GM23338 (cell line): ENCODE measurements around the gene CTCFL. TPM values are rescaled to one million over a fixed set of nuclear protein-coding genes. Genes with fewer than 3 reads are reported as not detected.

Experiments
- ATAC-seq: fragments of 200-7000 bp; cut with Tn5 transposase; 3 replicates; pipeline ENCODE4 v1.9.1; 2020
- DNase-seq: peaks from one replicate; pipeline ENCODE4 v3.0.0-alpha.2; 2015; ENCODE audit warnings: low spot score
- H2AFZ ChIP-seq: fragments of 200-600 bp; sonication (generic); 2 replicates; pipeline ENCODE4 v1.8.0; 2016; ENCODE audit warnings: antibody characterized with exemption, mild to moderate bottlenecking, moderate library complexity
- H3F3A ChIP-seq: fragments of 200-600 bp; sonication (generic); replicated peaks from 2 replicates; pipeline ENCODE4 v1.8.0; 2017; ENCODE audit warnings: antibody characterized with exemption, mixed run types, low read depth
- H3K27ac ChIP-seq: fragments of 200-600 bp; sonication (generic); 2 replicates; pipeline ENCODE4 v1.6.1; 2016; ENCODE audit warnings: low read depth
- H3K27me3 ChIP-seq: fragments of 200-600 bp; sonication (generic); 2 replicates; pipeline ENCODE4 v1.8.0; 2016; ENCODE audit warnings: mild to moderate bottlenecking, mixed run types, moderate library complexity; ENCODE audit not compliant: insufficient read depth
- H3K36me3 ChIP-seq: fragments of 200-600 bp; sonication (generic); 2 replicates; pipeline ENCODE4 v1.8.0; 2016; ENCODE audit warnings: mild to moderate bottlenecking; ENCODE audit not compliant: insufficient read depth
- H3K4me1 ChIP-seq: fragments of 200-600 bp; sonication (generic); 2 replicates; pipeline ENCODE4 v1.8.0; 2016; ENCODE audit warnings: mild to moderate bottlenecking, moderate library complexity; ENCODE audit not compliant: insufficient read depth
- H3K4me2 ChIP-seq: fragments of 200-600 bp; sonication (generic); 2 replicates; pipeline ENCODE4 v1.7.1; 2017; ENCODE audit warnings: mixed run types
- H3K4me3 ChIP-seq: fragments of 200-600 bp; sonication (generic); 2 replicates; pipeline ENCODE4 v1.6.1; 2016; ENCODE audit warnings: mixed run types
- H3K79me2 ChIP-seq: fragments of 200-600 bp; sonication (generic); replicated peaks from 2 replicates; pipeline ENCODE4 v1.8.0; 2017; ENCODE audit warnings: mild to moderate bottlenecking; ENCODE audit not compliant: insufficient read depth
- H3K9me2 ChIP-seq: fragments of 200-600 bp; sonication (generic); 2 replicates; pipeline ENCODE4 v1.8.0; 2017; ENCODE audit not compliant: insufficient read depth
- H4K20me1 ChIP-seq: fragments of 200-600 bp; sonication (generic); replicated peaks from 2 replicates; pipeline ENCODE4 v1.8.0; 2017; ENCODE audit warnings: mild to moderate bottlenecking; ENCODE audit not compliant: insufficient read depth
- H3K27ac Mint-ChIP-seq: 2 replicates; pipeline ENCODE4 v1.8.0; 2020; ENCODE audit warnings: inconsistent platforms, mild to moderate bottlenecking, moderate library complexity, mixed read lengths
- H3K27me3 Mint-ChIP-seq: 3 replicates; pipeline ENCODE4 v1.8.0; 2022; ENCODE audit warnings: low read depth, mild to moderate bottlenecking, moderate library complexity, mixed read lengths, inconsistent platforms; ENCODE audit not compliant: insufficient read depth, poor library complexity
- H3K36me3 Mint-ChIP-seq: 3 replicates; pipeline ENCODE4 v1.8.0; 2021; ENCODE audit warnings: low read depth, mild to moderate bottlenecking, inconsistent platforms, moderate library complexity, mixed read lengths
- H3K4me1 Mint-ChIP-seq: 3 replicates; pipeline ENCODE4 v1.8.0; 2020; ENCODE audit warnings: mild to moderate bottlenecking, inconsistent platforms, mixed read lengths
- H3K4me3 Mint-ChIP-seq: 3 replicates; pipeline ENCODE4 v1.8.0; 2021; ENCODE audit warnings: moderate library complexity, mild to moderate bottlenecking, inconsistent platforms, mixed read lengths
- H3K9me3 Mint-ChIP-seq: 3 replicates; pipeline ENCODE4 v1.8.0; 2020; ENCODE audit warnings: moderate library complexity, mild to moderate bottlenecking, inconsistent platforms, mixed read lengths
- CREB1 ChIP-seq: fragments of 250-450 bp; sonication (Bioruptor Pico); IDR thresholded peaks from 2 replicates; pipeline ENCODE4 v1.5.0; 2020; ENCODE audit warnings: low read depth, mild to moderate bottlenecking, moderate library complexity
- EZH2 ChIP-seq: fragments of 200-600 bp; sonication (generic); IDR thresholded peaks from one replicate; pipeline ENCODE4 v1.8.0; 2017; ENCODE audit warnings: antibody characterized with exemption, mild to moderate bottlenecking, low read depth; ENCODE audit not compliant: unreplicated experiment
- EZH2phosphoT487 ChIP-seq: fragments of 200-600 bp; sonication (generic); IDR thresholded peaks from one replicate; pipeline ENCODE4 v1.8.1; 2018; ENCODE audit warnings: antibody characterized with exemption; ENCODE audit not compliant: unreplicated experiment
- JUNB ChIP-seq: IDR thresholded peaks from one replicate; pipeline ENCODE4 v1.6.1; 2016; ENCODE audit warnings: antibody characterized with exemption; ENCODE audit not compliant: unreplicated experiment
- NANOG ChIP-seq: IDR thresholded peaks from 2 replicates; pipeline ENCODE4 v1.6.1; 2016; ENCODE audit warnings: antibody characterized with exemption, borderline replicate concordance
- POLR2AphosphoS5 ChIP-seq: IDR thresholded peaks from 2 replicates; pipeline ENCODE4 v1.6.1; 2016; ENCODE audit warnings: antibody characterized with exemption, low read depth
- ZNF114 ChIP-seq: fragments of 250-450 bp; sonication (Bioruptor Pico); IDR thresholded peaks from 2 replicates; pipeline ENCODE4 v1.5.0; 2020; ENCODE audit warnings: mild to moderate bottlenecking, moderate library complexity
- polyA plus RNA-seq: library from polyadenylated mRNA; unstranded; fragments of >200 nt; fragmentation: Nextera tagmentation; extraction: Ambion mirVana; gene quantifications from 2 replicates; pipeline ENCODE4 v1.2.1, GENCODE V29; 2016
- total RNA-seq: library from RNA; depleted of rRNA; stranded (reverse); fragments of >200 nt; shearing (Covaris generic); gene quantifications from 2 replicates; pipeline ENCODE4 v1.2.3, GENCODE V29; 2014
- TF ChIP-seq, protein P1 (sequence below): IDR thresholded peaks from one replicate; pipeline ENCODE4 v1.6.1; 2018; ENCODE audit warnings: antibody characterized with exemption; ENCODE audit not compliant: unreplicated experiment
- TF ChIP-seq, protein P2 (sequence below), 2 experiments: fragments of 200-600 bp in 1 of 2; sonication (generic) in 1 of 2; conservative IDR thresholded peaks; 2 replicates each; pipeline versions ENCODE4 v1.5.1 to v1.6.1; 2016 to 2017; ENCODE audit warnings: antibody characterized with exemption in 2 of 2, low read depth in 2 of 2, mild to moderate bottlenecking in 2 of 2, moderate library complexity in 1 of 2
- TF ChIP-seq, protein P3 (sequence below): IDR thresholded peaks from 2 replicates; pipeline ENCODE4 v1.6.1; 2016; ENCODE audit warnings: antibody characterized with exemption

CTCFL gene
- total and polyA plus RNA-seq, 2 experiments from 2014 or later = 0.55 to 1.4 TPM

DNA sequence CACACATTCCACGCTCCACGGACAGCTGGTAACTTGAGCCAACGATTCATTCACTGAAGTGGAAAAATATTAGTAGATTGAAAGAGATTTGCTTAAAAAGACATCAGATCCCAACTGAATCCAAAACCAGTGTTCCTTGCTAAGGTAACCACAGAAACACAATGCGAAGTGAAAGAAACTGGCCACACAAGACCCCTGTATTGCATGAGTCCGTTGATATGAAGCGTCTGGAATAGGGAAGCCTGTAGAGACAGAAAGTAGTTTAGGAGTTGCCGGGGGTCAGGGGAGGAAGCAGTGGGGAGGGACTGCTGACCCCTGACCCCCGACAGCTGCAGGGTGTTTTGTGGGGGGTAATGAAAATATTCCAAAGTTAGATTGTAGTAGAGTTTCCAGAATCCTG is 46.0 kb upstream of the CTCFL start:
- Mint-ChIP-seq H3K27me3 (peaks cover 2% of the 10 kb centered on the region), H3K4me3 (no peak overlapping the region), H3K27ac (no peak overlapping the region; the same call in 1 of the 2 replicates), H3K4me1 (peaks cover 16% of the 10 kb centered on the region), H3K36me3 (no peaks in the 10 kb centered on the region), H3K9me3 (no peaks in the 10 kb centered on the region)
- Histone ChIP-seq H3K9me2 (0 out of 2 replicates have a peak, but pooled peaks cover 10% of the 10 kb centered on the region), H3K4me2 (no peak overlapping the region), H3K4me1 (peaks cover 6% of the 10 kb centered on the region), H3K4me3 (no peak overlapping the region), H3K79me2 (no peaks in the 10 kb centered on the region), H3K27ac (no peak overlapping the region), H3K36me3 (no peaks in the 10 kb centered on the region), H3F3A (no peaks in the 10 kb centered on the region), H2AFZ (no peak overlapping the region), H3K27me3 (no peaks in the 10 kb centered on the region), H4K20me1 (no peaks in the 10 kb centered on the region)
- TF ChIP-seq JUNB (no peak), EZH2 (no peak), POLR2AphosphoS5 (no peak), ZNF114 (CRISPR knock-in tag) (no peak), CREB1 (CRISPR knock-in tag) (no peak), EZH2phosphoT487 (no peak), NANOG (no peak)
- TF ChIP-seq, protein P1, sequence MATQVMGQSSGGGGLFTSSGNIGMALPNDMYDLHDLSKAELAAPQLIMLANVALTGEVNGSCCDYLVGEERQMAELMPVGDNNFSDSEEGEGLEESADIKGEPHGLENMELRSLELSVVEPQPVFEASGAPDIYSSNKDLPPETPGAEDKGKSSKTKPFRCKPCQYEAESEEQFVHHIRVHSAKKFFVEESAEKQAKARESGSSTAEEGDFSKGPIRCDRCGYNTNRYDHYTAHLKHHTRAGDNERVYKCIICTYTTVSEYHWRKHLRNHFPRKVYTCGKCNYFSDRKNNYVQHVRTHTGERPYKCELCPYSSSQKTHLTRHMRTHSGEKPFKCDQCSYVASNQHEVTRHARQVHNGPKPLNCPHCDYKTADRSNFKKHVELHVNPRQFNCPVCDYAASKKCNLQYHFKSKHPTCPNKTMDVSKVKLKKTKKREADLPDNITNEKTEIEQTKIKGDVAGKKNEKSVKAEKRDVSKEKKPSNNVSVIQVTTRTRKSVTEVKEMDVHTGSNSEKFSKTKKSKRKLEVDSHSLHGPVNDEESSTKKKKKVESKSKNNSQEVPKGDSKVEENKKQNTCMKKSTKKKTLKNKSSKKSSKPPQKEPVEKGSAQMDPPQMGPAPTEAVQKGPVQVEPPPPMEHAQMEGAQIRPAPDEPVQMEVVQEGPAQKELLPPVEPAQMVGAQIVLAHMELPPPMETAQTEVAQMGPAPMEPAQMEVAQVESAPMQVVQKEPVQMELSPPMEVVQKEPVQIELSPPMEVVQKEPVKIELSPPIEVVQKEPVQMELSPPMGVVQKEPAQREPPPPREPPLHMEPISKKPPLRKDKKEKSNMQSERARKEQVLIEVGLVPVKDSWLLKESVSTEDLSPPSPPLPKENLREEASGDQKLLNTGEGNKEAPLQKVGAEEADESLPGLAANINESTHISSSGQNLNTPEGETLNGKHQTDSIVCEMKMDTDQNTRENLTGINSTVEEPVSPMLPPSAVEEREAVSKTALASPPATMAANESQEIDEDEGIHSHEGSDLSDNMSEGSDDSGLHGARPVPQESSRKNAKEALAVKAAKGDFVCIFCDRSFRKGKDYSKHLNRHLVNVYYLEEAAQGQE = no peak
- TF ChIP-seq, protein P2, sequence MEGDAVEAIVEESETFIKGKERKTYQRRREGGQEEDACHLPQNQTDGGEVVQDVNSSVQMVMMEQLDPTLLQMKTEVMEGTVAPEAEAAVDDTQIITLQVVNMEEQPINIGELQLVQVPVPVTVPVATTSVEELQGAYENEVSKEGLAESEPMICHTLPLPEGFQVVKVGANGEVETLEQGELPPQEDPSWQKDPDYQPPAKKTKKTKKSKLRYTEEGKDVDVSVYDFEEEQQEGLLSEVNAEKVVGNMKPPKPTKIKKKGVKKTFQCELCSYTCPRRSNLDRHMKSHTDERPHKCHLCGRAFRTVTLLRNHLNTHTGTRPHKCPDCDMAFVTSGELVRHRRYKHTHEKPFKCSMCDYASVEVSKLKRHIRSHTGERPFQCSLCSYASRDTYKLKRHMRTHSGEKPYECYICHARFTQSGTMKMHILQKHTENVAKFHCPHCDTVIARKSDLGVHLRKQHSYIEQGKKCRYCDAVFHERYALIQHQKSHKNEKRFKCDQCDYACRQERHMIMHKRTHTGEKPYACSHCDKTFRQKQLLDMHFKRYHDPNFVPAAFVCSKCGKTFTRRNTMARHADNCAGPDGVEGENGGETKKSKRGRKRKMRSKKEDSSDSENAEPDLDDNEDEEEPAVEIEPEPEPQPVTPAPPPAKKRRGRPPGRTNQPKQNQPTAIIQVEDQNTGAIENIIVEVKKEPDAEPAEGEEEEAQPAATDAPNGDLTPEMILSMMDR (conservative IDR thresholded peaks at IDR 0.05; ENCODE audit: low read depth in 2 of 2) = no peak
- TF ChIP-seq, protein P3, sequence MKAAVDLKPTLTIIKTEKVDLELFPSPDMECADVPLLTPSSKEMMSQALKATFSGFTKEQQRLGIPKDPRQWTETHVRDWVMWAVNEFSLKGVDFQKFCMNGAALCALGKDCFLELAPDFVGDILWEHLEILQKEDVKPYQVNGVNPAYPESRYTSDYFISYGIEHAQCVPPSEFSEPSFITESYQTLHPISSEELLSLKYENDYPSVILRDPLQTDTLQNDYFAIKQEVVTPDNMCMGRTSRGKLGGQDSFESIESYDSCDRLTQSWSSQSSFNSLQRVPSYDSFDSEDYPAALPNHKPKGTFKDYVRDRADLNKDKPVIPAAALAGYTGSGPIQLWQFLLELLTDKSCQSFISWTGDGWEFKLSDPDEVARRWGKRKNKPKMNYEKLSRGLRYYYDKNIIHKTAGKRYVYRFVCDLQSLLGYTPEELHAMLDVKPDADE = no peak
- DNase-seq (no peak), ATAC-seq (no peak)
